Breast epithelium (tissue), 4 donors: ENCODE data around the gene NECAP2. TPM values are rescaled to one million over a fixed set of nuclear protein-coding genes. Genes with fewer than 3 reads are reported as not detected.

Source experiments
- DNase-seq, 2 donors: peaks; one replicate each; pipeline ENCODE4 v3.0.0-alpha.2; 2019; ENCODE audit warnings: low spot score in 2 of 2
- H3K27ac ChIP-seq, 2 donors: fragments of 200-600 bp; sonication (generic) in 1 of 2; one replicate each; pipeline ENCODE4 v1.5.1; 2016 to 2019; ENCODE audit warnings: mild to moderate bottlenecking in 1 of 2
- H3K27me3 ChIP-seq, 2 donors: fragments of 200-600 bp; sonication (generic) in 1 of 2; one replicate each; pipeline versions ENCODE4 v1.5.1 to v1.6.0; 2017 to 2019; ENCODE audit warnings: control low read depth in 1 of 2, mild to moderate bottlenecking in 1 of 2
- H3K36me3 ChIP-seq: fragments of 200-600 bp; one replicate; pipeline ENCODE4 v1.5.1; 2019
- H3K4me1 ChIP-seq, 2 donors: fragments of 200-600 bp; sonication (generic); one replicate each; pipeline ENCODE4 v1.5.1; 2016 to 2019; ENCODE audit warnings: control low read depth in 1 of 2
- H3K4me3 ChIP-seq, 3 donors: fragments of 200-600 bp; sonication (generic); 1 replicate in 2 of 3; 2 replicates in 1 of 3; pipeline ENCODE4 v1.5.1; 2016 to 2019; ENCODE audit warnings: mild to moderate bottlenecking in 3 of 3, moderate library complexity in 2 of 3
- H3K9me3 ChIP-seq, 2 donors: fragments of 200-600 bp; sonication (generic) in 1 of 2; one replicate each; pipeline ENCODE4 v1.5.1; 2016 to 2019; ENCODE audit warnings: control low read depth in 1 of 2
- CTCF ChIP-seq, 3 donors: fragments of 450-650 bp; IDR thresholded peaks; one replicate each; pipeline ENCODE4 v1.5.1; 2016 to 2017; ENCODE audit warnings: antibody characterized with exemption in 3 of 3, mild to moderate bottlenecking in 3 of 3, moderate library complexity in 3 of 3
- POLR2A ChIP-seq: fragments of 450-650 bp; IDR thresholded peaks from one replicate; pipeline ENCODE4 v1.6.1; 2016; ENCODE audit warnings: antibody characterized with exemption, mild to moderate bottlenecking, moderate library complexity
- POLR2AphosphoS5 ChIP-seq, 3 donors: sonication (generic); formaldehyde crosslinking; IDR thresholded peaks; one replicate each; pipeline ENCODE4 v1.6.1; 2017; ENCODE audit warnings: antibody characterized with exemption in 3 of 3
- intact Hi-C: fragments of 100-400 bp; cut with DNase I; formaldehyde crosslinking; loops from one replicate; pipeline ENCODE4 v1.15.1; 2023; ENCODE audit warnings: low total_unique reads
- total RNA-seq, 3 donors: library from RNA; depleted of rRNA; stranded (reverse); fragments of >200 nt; gene quantifications; one replicate each; pipeline ENCODE4 v1.1.0, GENCODE V29; 2016

The NECAP2 gene
- total RNA-seq, 3 donors from 2014 or later, result 61.2 to 64.0 (median 62.9) TPM

GRCh38 chr1:16438516-16438915, 2.0 kb upstream of the NECAP2 start:
- peaks cover 0 to 6% of the 10 kb centered on the region in 2 donors for H3K4me1 ChIP-seq
- H3K9me3 ChIP-seq, result no peaks in the 10 kb centered on the region
- H3K36me3 ChIP-seq, result no peaks in the 10 kb centered on the region
- TF ChIP-seq CTCF (IDR thresholded peaks at IDR 0.05), result no peak
- no peak for TF ChIP-seq POLR2AphosphoS5 (IDR thresholded peaks at IDR 0.05)
- no peak for TF ChIP-seq POLR2A
- intact Hi-C loops, result no loop called here
- DNase-seq, result no peak
- H3K27me3 ChIP-seq, result no peaks in the 10 kb centered on the region
- H3K4me3 ChIP-seq, result no peak overlapping the region
- H3K27ac ChIP-seq, result no peak overlapping the region

GRCh38 chr1:16438924-16439323, 1.6 kb upstream of the NECAP2 start:
- no peak for DNase-seq
- Histone ChIP-seq H3K4me3 (no peak overlapping the region), H3K4me1 (peaks cover 0 to 6% of the 10 kb centered on the region in 2 donors), H3K9me3 (no peaks in the 10 kb centered on the region), H3K36me3 (no peaks in the 10 kb centered on the region), H3K27ac (no peak overlapping the region), H3K27me3 (no peaks in the 10 kb centered on the region)
- intact Hi-C loops, result no loop called here
- no peak for TF ChIP-seq POLR2AphosphoS5 (IDR thresholded peaks at IDR 0.05)
- TF ChIP-seq CTCF (IDR thresholded peaks at IDR 0.05), result no peak
- no peak for TF ChIP-seq POLR2A

- Histone ChIP-seq H3K9me3 (no peaks in the 10 kb centered on the region), H3K27me3 (no peaks in the 10 kb centered on the region), H3K4me3 (peak overlapping the region; percentile 95 to 100 (median 97)), H3K4me1 (peaks cover 0 to 6% of the 10 kb centered on the region in 2 donors), H3K36me3 (no peaks in the 10 kb centered on the region), H3K27ac (peak overlapping the region; percentile 81 to 92)
- intact Hi-C loops, result no loop called here
- TF ChIP-seq POLR2AphosphoS5 (IDR thresholded peaks at IDR 0.05), result no peak
- TF ChIP-seq CTCF (IDR thresholded peaks at IDR 0.05), result no peak
- TF ChIP-seq POLR2A, result no peak
- DNase-seq, result peak in 1 of 2 donors; percentile 21
Observed at GRCh38 chr1:16440131-16440469, 424 bp upstream of the NECAP2 start.

- peak overlapping the region; percentile 81 to 92 for H3K27ac ChIP-seq
- H3K4me3 ChIP-seq, result peak overlapping the region; percentile 95 to 100 (median 97)
- no peak for TF ChIP-seq POLR2AphosphoS5 (IDR thresholded peaks at IDR 0.05)
- no peak for TF ChIP-seq POLR2A
- TF ChIP-seq CTCF (IDR thresholded peaks at IDR 0.05), result no peak
- DNase-seq, result no peak
- no peaks in the 10 kb centered on the region for H3K36me3 ChIP-seq
- intact Hi-C loops, result no loop called here
- no peaks in the 10 kb centered on the region for H3K27me3 ChIP-seq
- peaks cover 0 to 6% of the 10 kb centered on the region in 2 donors for H3K4me1 ChIP-seq
- no peaks in the 10 kb centered on the region for H3K9me3 ChIP-seq
Observed at GRCh38 chr1:16441282-16441665, 750 bp downstream of the NECAP2 start.

- H3K4me1 ChIP-seq, result peaks cover 0 to 6% of the 10 kb centered on the region in 2 donors
- no peak overlapping the region for H3K4me3 ChIP-seq
- no peak for DNase-seq
- H3K9me3 ChIP-seq, result no peaks in the 10 kb centered on the region
- intact Hi-C loops, result no loop called here
- no peak for TF ChIP-seq CTCF (IDR thresholded peaks at IDR 0.05)
- TF ChIP-seq POLR2AphosphoS5 (IDR thresholded peaks at IDR 0.05), result no peak
- H3K27ac ChIP-seq, result no peak overlapping the region
- no peaks in the 10 kb centered on the region for H3K27me3 ChIP-seq
- no peaks in the 10 kb centered on the region for H3K36me3 ChIP-seq
Observed at GRCh38 chr1:16442265-16442664, 1.7 kb downstream of the NECAP2 start.
